ENCODE measurements around the gene PYROXD2.

- no peak for TF ChIP-seq CTCF (IDR thresholded peaks at IDR 0.05)
- no peak for TF ChIP-seq POLR2A (IDR thresholded peaks at IDR 0.05)
- TF ChIP-seq POLR2AphosphoS5 (IDR thresholded peaks at IDR 0.05; ENCODE audit: insufficient read depth in 1 of 2, low read depth in 1 of 2) = no peak
Observed at GRCh38 chr10:98374217-98374985, 40.6 kb downstream of the PYROXD2 start.
